LNCAP (cell line): ENCODE data around the gene ZNF865.

Experiments
- TF ChIP-seq, protein P1 (sequence below): fragments of 450-650 bp; IDR thresholded peaks from 2 replicates; pipeline ENCODE4 v1.5.1; 2017; ENCODE audit warnings: mild to moderate bottlenecking

The ZNF865 gene

DNA sequence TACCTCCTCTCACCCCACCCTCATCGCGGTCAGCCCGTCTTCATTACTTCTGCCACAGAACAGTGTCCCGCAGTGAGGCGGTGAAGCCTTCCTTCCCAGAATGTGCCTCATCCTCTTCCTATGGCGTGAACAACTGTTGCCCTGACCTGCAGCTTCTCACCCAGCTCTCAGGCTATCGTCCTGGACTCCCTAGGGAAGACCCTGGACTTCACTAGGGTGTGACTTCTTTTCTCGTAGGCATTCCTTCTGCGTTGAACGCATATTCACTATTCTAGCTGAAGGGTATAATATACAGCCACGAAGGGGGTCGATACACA lies 982 bp downstream of the ZNF865 start:
- TF ChIP-seq, protein P1, sequence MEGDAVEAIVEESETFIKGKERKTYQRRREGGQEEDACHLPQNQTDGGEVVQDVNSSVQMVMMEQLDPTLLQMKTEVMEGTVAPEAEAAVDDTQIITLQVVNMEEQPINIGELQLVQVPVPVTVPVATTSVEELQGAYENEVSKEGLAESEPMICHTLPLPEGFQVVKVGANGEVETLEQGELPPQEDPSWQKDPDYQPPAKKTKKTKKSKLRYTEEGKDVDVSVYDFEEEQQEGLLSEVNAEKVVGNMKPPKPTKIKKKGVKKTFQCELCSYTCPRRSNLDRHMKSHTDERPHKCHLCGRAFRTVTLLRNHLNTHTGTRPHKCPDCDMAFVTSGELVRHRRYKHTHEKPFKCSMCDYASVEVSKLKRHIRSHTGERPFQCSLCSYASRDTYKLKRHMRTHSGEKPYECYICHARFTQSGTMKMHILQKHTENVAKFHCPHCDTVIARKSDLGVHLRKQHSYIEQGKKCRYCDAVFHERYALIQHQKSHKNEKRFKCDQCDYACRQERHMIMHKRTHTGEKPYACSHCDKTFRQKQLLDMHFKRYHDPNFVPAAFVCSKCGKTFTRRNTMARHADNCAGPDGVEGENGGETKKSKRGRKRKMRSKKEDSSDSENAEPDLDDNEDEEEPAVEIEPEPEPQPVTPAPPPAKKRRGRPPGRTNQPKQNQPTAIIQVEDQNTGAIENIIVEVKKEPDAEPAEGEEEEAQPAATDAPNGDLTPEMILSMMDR: no peak

DNA sequence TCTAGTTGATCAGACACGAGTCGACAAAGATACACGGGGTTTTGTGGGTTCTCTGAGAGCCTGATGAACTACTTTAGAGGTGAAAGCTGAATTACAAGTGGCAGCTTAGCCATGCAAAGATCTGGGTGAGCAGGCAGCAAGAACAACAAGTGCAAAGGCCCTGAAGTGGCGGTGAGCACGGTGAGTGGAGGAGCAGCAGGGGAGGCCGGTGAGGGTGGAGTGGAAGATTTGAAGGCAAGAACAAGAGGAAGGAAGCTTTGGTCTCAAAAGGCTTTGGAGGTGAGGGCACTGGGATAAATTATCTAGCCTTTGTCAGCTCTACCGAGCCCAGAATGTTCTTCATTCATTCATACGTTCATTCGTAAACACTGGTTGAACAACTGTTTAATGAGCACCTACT lies 1.4 kb downstream of the ZNF865 start:
- TF ChIP-seq, protein P1: no peak

- TF ChIP-seq, protein P1: no peak
Measured at GRCh38 chr19:55609326-55609725, 3.9 kb downstream of the ZNF865 start.

- TF ChIP-seq, protein P1: no peak
Measured at GRCh38 chr19:55611300-55611982, 6.0 kb downstream of the ZNF865 start.

DNA sequence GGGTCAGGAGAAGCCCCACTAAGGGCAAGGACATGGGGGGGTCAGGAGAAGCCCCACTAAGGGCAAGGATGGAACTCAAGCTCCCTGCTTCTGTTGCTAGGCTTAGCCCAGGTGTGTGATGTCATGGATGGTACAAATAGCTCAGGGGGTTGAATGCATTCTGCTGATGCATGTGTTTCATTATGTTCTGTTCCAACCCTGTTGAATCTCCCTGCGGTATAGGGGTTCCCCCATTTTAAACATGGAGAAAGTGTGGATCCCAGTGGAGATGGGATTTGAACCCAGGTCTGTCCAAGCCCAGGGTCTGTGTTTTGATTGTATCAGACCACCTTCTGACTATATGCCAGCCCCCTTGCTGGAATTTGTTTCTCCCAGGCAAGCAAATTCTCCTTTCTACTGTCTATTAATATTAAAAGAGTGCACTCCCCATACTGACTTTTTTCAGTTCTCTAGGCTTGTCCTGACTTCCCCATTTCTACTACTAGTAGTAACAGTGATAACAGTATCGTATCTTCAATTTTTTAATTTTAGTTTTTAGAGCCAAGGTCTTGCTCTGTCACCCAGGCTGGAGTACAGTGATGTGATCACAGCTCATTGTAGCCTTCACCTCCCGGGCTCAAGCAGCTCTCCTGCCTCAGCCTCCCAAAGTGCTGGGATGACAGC lies 6.7 kb downstream of the ZNF865 start:
- TF ChIP-seq, protein P1: no peak

DNA sequence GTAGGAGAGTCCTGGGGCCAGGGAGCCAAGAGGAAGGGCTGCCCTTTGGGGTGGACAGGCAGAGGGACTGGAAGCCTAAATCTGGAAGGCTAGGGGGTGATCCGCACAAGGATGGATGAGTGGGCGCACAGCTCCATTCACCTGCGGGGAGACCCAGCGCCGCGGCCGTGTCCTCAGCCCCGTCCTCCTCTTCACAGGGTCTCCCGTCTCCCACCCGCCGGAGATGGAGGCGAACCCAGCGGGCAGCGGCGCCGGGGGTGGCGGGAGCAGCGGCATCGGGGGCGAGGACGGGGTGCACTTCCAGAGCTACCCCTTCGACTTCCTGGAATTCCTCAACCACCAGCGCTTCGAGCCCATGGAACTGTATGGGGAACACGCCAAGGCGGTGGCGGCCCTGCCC lies 7.9 kb downstream of the ZNF865 start:
- TF ChIP-seq, protein P1: no peak

GRCh38 chr19:55613930-55614710 lies 8.7 kb downstream of the ZNF865 start:
- TF ChIP-seq, protein P1: no peak
